ENCODE results near the gene UBE2F.
A peak's percentile ranks its signal among the peaks of the same experiment; 100 is the strongest.

UBE2F gene

DNA sequence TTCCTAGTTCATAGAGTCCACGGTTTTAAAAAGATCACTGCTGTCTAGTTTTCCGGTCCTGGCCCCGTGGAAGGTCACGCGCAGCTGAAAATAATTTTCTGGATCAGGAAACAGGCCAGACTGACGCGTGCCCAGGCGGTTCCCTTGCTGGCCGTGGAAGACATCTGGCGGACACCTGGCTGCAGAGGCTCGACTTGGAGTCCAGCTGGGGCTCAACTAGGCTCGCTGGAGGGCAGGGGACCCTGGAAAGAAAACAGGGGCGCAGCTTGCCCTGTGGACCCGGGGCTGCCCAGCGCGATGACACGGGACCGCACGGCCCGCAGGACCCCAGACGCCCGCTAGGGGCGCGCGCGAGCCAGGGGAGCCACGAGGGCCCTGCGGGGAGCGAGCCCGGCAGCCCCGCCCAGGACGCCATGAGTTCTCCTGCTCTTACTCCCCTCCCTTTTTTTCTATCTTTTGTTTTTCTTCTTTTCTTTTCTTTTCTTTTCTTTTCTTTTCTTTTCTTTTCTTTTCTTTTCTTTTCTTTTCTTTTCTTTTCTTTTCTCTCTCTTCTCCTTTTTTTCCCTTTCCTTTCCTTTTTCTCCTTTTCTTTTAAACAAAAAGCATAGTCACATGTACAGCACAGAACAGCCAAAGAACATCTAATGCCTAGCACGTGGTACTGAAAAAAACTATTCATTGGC lies 43.2 kb upstream of the UBE2F start:
- TF ChIP-seq, protein P1, sequence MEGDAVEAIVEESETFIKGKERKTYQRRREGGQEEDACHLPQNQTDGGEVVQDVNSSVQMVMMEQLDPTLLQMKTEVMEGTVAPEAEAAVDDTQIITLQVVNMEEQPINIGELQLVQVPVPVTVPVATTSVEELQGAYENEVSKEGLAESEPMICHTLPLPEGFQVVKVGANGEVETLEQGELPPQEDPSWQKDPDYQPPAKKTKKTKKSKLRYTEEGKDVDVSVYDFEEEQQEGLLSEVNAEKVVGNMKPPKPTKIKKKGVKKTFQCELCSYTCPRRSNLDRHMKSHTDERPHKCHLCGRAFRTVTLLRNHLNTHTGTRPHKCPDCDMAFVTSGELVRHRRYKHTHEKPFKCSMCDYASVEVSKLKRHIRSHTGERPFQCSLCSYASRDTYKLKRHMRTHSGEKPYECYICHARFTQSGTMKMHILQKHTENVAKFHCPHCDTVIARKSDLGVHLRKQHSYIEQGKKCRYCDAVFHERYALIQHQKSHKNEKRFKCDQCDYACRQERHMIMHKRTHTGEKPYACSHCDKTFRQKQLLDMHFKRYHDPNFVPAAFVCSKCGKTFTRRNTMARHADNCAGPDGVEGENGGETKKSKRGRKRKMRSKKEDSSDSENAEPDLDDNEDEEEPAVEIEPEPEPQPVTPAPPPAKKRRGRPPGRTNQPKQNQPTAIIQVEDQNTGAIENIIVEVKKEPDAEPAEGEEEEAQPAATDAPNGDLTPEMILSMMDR (IDR thresholded peaks at IDR 0.05; ENCODE audit: insufficient read depth, low read length) = peak; percentile 71
- TF ChIP-seq, protein P2, sequence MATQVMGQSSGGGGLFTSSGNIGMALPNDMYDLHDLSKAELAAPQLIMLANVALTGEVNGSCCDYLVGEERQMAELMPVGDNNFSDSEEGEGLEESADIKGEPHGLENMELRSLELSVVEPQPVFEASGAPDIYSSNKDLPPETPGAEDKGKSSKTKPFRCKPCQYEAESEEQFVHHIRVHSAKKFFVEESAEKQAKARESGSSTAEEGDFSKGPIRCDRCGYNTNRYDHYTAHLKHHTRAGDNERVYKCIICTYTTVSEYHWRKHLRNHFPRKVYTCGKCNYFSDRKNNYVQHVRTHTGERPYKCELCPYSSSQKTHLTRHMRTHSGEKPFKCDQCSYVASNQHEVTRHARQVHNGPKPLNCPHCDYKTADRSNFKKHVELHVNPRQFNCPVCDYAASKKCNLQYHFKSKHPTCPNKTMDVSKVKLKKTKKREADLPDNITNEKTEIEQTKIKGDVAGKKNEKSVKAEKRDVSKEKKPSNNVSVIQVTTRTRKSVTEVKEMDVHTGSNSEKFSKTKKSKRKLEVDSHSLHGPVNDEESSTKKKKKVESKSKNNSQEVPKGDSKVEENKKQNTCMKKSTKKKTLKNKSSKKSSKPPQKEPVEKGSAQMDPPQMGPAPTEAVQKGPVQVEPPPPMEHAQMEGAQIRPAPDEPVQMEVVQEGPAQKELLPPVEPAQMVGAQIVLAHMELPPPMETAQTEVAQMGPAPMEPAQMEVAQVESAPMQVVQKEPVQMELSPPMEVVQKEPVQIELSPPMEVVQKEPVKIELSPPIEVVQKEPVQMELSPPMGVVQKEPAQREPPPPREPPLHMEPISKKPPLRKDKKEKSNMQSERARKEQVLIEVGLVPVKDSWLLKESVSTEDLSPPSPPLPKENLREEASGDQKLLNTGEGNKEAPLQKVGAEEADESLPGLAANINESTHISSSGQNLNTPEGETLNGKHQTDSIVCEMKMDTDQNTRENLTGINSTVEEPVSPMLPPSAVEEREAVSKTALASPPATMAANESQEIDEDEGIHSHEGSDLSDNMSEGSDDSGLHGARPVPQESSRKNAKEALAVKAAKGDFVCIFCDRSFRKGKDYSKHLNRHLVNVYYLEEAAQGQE (IDR thresholded peaks at IDR 0.05; ENCODE audit: insufficient replicate concordance, low read depth) = no peak
- Histone ChIP-seq H3K27ac (replicated peaks) (no peak overlapping the region), H3K27me3 (ENCODE audit: insufficient read depth, poor library complexity, severe bottlenecking) (no peaks in the 10 kb centered on the region), H3K4me3 (replicated peaks; ENCODE audit: insufficient read depth, low read length) (peak overlapping the region; percentile 5; the same call in 1 of the 2 replicates)
- DNase-seq (ENCODE audit: low read depth in 1 of 2, low spot score in 1 of 2) = peak; percentile 43 to 70

DNA sequence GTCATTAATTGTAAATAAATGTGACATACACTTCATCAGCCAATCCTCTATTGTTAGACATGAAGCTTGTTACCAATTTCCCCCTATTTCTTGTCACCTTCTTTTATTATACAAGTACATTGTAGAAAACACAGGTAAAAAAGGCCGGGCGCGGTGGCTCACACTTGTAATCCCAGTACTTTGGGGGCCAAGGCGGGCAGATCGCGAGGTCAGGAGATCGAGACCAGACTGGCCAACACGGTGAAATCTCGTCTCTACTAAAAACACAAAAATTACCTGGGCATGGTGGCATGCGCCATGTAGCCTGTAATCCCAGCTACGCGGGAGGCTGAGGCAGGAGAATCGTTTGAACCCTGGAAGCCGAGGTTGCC lies 42.7 kb upstream of the UBE2F start:
- TF ChIP-seq SPI1 (IDR thresholded peaks at IDR 0.05; ENCODE audit: borderline replicate concordance, low read depth) (no peak), GABPA (IDR thresholded peaks at IDR 0.05; ENCODE audit: low read depth) (no peak), POLR2AphosphoS5 (IDR thresholded peaks at IDR 0.05; ENCODE audit: low read depth) (no peak)
- TF ChIP-seq, protein P1 (IDR thresholded peaks at IDR 0.05; ENCODE audit: insufficient read depth, low read length) = no peak
- TF ChIP-seq, protein P2 (IDR thresholded peaks at IDR 0.05; ENCODE audit: insufficient replicate concordance, low read depth) = no peak
- Histone ChIP-seq H3K27me3 (ENCODE audit: insufficient read depth, poor library complexity, severe bottlenecking) (no peaks in the 10 kb centered on the region), H3K4me3 (replicated peaks; ENCODE audit: insufficient read depth, low read length) (no peak overlapping the region), H3K27ac (replicated peaks) (no peak overlapping the region)
- DNase-seq (ENCODE audit: low read depth in 1 of 2, low spot score in 1 of 2) = no peak

DNA sequence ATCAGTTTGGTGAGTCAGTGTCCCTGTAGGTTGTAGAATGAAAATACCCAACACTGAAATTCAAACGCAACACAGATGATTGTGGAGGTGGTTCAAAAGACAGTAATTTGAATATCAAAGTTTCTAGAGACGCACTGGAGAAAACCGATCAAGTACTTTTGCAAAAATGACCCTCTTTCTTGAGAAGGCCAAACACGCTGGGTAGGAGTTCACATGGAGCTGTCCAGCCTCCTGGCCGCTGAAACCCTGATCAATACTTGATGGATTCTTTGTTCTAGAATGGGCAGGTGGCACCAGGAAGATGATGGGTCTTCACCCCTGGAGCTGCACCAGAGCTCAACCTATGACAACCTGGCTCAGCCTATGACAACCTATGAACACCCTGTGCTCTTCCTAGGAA lies 39.7 kb upstream of the UBE2F start:
- Histone ChIP-seq H3K27me3 (ENCODE audit: insufficient read depth, poor library complexity, severe bottlenecking) (no peaks in the 10 kb centered on the region), H3K4me3 (replicated peaks; ENCODE audit: insufficient read depth, low read length) (no peak overlapping the region), H3K27ac (replicated peaks) (no peak overlapping the region)
- no peak for DNase-seq (ENCODE audit: low read depth in 1 of 2, low spot score in 1 of 2)
- TF ChIP-seq, protein P2 (IDR thresholded peaks at IDR 0.05; ENCODE audit: insufficient replicate concordance, low read depth) = peak; percentile 93
- TF ChIP-seq, protein P1 (IDR thresholded peaks at IDR 0.05; ENCODE audit: insufficient read depth, low read length) = no peak

All from HL-60 (cell line).